ENCODE data around the gene RAVER1. TPM values are rescaled to one million over a fixed set of nuclear protein-coding genes. Genes with fewer than 3 reads are reported as not detected.

The RAVER1 gene
- total and polyA plus RNA-seq, 9 of the 15 experiments (the other 6 are each of a cell fraction or from before 2014, with no cell fraction given): 0.06 to 113 (median 7.0) TPM

- peak within 1 kb of the TSS; percentile 74 to 96 for H3K9ac ChIP-seq (ENCODE audit: insufficient read depth in 1 of 2, low read depth in 2 of 2, low read length in 2 of 2)
- H3K79me2 ChIP-seq (ENCODE audit: control insufficient read depth, insufficient read depth, low read length): peaks cover 23% of the 10 kb centered on the region
- H3K4me3 ChIP-seq: peak within 1 kb of the TSS; percentile 82
- ChIA-PET CTCF (ENCODE audit: low intra/inter-chr PET ratio) (no interaction called here), POLR2A (interaction anchor here (0.6 to 3.3 kb wide), 13 partner anchors 9 to 131 kb away, joined by 3 to 19 read pairs (median 3); partner anchors contain the start of genes ICAM1 and RAVER1)
- H3K4me2 ChIP-seq (ENCODE audit: insufficient read depth, low read length): peak within 1 kb of the TSS; percentile 99
- BruUV-seq (replicated peaks): TSS peak; percentile 46
- DNase-seq (ENCODE audit: extremely low read depth in 1 of 4, low spot score in 3 of 4) (peak; percentile 89 to 91 (median 90)), ATAC-seq (peak; percentile 90), FAIRE-seq (peak; percentile 74)
- intact Hi-C loops (cut with micrococcal nuclease): loop anchor here (1.0 kb wide), 1 partner anchor 17 kb away; no protein-coding TSS in a partner anchor
- under 1% methylated on average over 43 of the region's 55 CpGs for WGBS (ENCODE audit: insufficient coverage, low coverage, missing lambda C conversion rate)
- H3K9me3 ChIP-seq (replicated peaks; ENCODE audit: control insufficient read depth, insufficient read depth, low read depth, low read length): no peaks in the 10 kb centered on the region
- in situ Hi-C loops (cut with MboI): no loop called here
- H4K20me1 ChIP-seq (replicated peaks; ENCODE audit: control insufficient read depth, insufficient read depth, low read length): 0 out of 2 replicates have a peak, but pooled peaks cover 8% of the 10 kb centered on the region
- H3K9me1 ChIP-seq (ENCODE audit: control insufficient read depth, insufficient read depth, low read length): no peaks in the 10 kb centered on the region
- H3K27ac ChIP-seq (ENCODE audit: extremely low read depth, low read depth, low read length): peak within 1 kb of the TSS; percentile 73
- peak within 1 kb of the TSS; percentile 92 for H2AFZ ChIP-seq (ENCODE audit: low read depth, low read length)
- no peaks in the 10 kb centered on the region for H3K27me3 ChIP-seq (ENCODE audit: control insufficient read depth in 2 of 2, insufficient read depth in 2 of 2, low read length in 2 of 2)
- H3K4me1 ChIP-seq (replicated peaks in 1 of 2; ENCODE audit: control insufficient read depth in 2 of 2, insufficient read depth in 2 of 2, low read length in 2 of 2): peaks cover 20 to 48% of the 10 kb centered on the region in 2 experiments
- peaks cover 62% of the 10 kb centered on the region; the same call in 2 of the 3 replicates for H3K36me3 ChIP-seq (ENCODE audit: control insufficient read depth, insufficient read depth, low read length)
- TF ChIP-seq MEIS2 (IDR thresholded peaks at IDR 0.05; ENCODE audit: partially characterized antibody): peak; percentile 8
- TF ChIP-seq ZNF395 (CRISPR knock-in tag; IDR thresholded peaks at IDR 0.05): peak; percentile 71; the same call in 1 of the 2 replicates
- peak; percentile 92 for TF ChIP-seq CBFA2T2 (conservative IDR thresholded peaks at IDR 0.05)
- TF ChIP-seq ZNF140 (CRISPR knock-in tag; IDR thresholded peaks at IDR 0.05): no peak
- 0 out of 2 replicates have a peak, but pooled peaks have one; percentile 8 for TF ChIP-seq TEAD2 (tag; IDR thresholded peaks at IDR 0.05)
- no peak for TF ChIP-seq PHB2 (IDR thresholded peaks at IDR 0.05; ENCODE audit: low read depth)
- TF ChIP-seq ZFP36 (IDR thresholded peaks at IDR 0.05; ENCODE audit: low read depth, low read length, partially characterized antibody): no peak
- peak; percentile 9; the same call in 1 of the 2 replicates for TF ChIP-seq CBFA2T3 (IDR thresholded peaks at IDR 0.05)
- no peak for TF ChIP-seq LCOR (CRISPR knock-in tag; IDR thresholded peaks at IDR 0.05)
- 0 out of 2 replicates have a peak, but pooled peaks have one; percentile 56 for TF ChIP-seq CUX1 (CRISPR knock-in tag; IDR thresholded peaks at IDR 0.05)
- TF ChIP-seq ZFP30 (CRISPR knock-in tag; IDR thresholded peaks at IDR 0.05; ENCODE audit: borderline replicate concordance): no peak
- TF ChIP-seq GMEB1 (CRISPR knock-in tag; IDR thresholded peaks at IDR 0.05): no peak
- 0 out of 2 replicates have a peak, but pooled peaks have one; percentile 4 for TF ChIP-seq DPF2 (IDR thresholded peaks at IDR 0.05)
Observed at GRCh38 chr19:10315335-10316214, 17.8 kb downstream of the RAVER1 start, which contains the start of gene FDX2. Gene FDX2, minus strand, starts transcription at chr19:10316015. Its CDS starts 19 bp downstream, at chr19:10315996.

Measured in K562 (cell line).